Measurements from ENCODE around the gene FANCC. TPM values are rescaled to one million over a fixed set of nuclear protein-coding genes. Genes with fewer than 3 reads are reported as not detected.

Gene FANCC
- total RNA-seq, 1 donor from 2014 or later: 12.3 TPM

- DNase-seq: no peak
Observed at GRCh38 chr9:95099321-95100070, 218.0 kb downstream of the FANCC start.

GRCh38 chr9:95098391-95098921 is 219.1 kb downstream of the FANCC start:
- no peak for DNase-seq

- DNase-seq: no peak
Observed at GRCh38 chr9:95097279-95097678, 220.2 kb downstream of the FANCC start.

- DNase-seq: no peak
Observed at GRCh38 chr9:95096807-95097206, 220.7 kb downstream of the FANCC start.

GRCh38 chr9:95096381-95096780 is 221.1 kb downstream of the FANCC start:
- no peak for DNase-seq

GRCh38 chr9:95095641-95096355 is 221.7 kb downstream of the FANCC start:
- no peak for DNase-seq

GRCh38 chr9:95094002-95094401 is 223.5 kb downstream of the FANCC start:
- no peak for DNase-seq

GRCh38 chr9:95093586-95093985 is 223.9 kb downstream of the FANCC start:
- no peak for DNase-seq

- DNase-seq: no peak
Observed at GRCh38 chr9:95092262-95093072, 225.0 kb downstream of the FANCC start.

GRCh38 chr9:95091601-95092261 is 225.8 kb downstream of the FANCC start:
- no peak for DNase-seq

GRCh38 chr9:95090871-95091577 is 226.5 kb downstream of the FANCC start:
- DNase-seq: no peak

GRCh38 chr9:95090023-95090791 is 227.3 kb downstream of the FANCC start:
- DNase-seq: no peak

- no peak for DNase-seq
Observed at GRCh38 chr9:95089257-95090022, 228.1 kb downstream of the FANCC start.

- DNase-seq: no peak
Observed at GRCh38 chr9:95088421-95089161, 228.9 kb downstream of the FANCC start.

- no peak for DNase-seq
Observed at GRCh38 chr9:95087659-95088242, 229.8 kb downstream of the FANCC start.

GRCh38 chr9:95086564-95086955 is 230.9 kb downstream of the FANCC start:
- DNase-seq: no peak

- no peak for DNase-seq
Observed at GRCh38 chr9:95085861-95086563, 231.5 kb downstream of the FANCC start.
